ENCODE measurements around the gene SLC25A10. TPM values are rescaled to one million over a fixed set of nuclear protein-coding genes. Genes with fewer than 3 reads are reported as not detected.

SLC25A10 gene
- total and polyA plus RNA-seq, 2 of the 8 experiments (the other 6 are each of a cell fraction or from before 2014, with no cell fraction given), result 22.2 to 43.0 TPM

- no peak overlapping the region for H3K56ac ChIP-seq (replicated peaks; ENCODE audit: insufficient read length, low read depth, low read length)
- H3K18ac ChIP-seq (ENCODE audit: extremely low read depth, low read length), result no peak overlapping the region
- H2AFZ ChIP-seq (ENCODE audit: low read length), result no peak overlapping the region
- peaks cover 3 to 8% (median 5%) of the 10 kb centered on the region in 4 experiments; a peak in 5 of 7 replicates for H3K4me1 ChIP-seq (replicated peaks in 1 of 4; ENCODE audit: control insufficient read depth in 3 of 4, insufficient read depth in 4 of 4, low read length in 3 of 4)
- H2BK15ac ChIP-seq (ENCODE audit: low read length), result no peak overlapping the region
- H2BK5ac ChIP-seq (ENCODE audit: low read depth, low read length), result no peak overlapping the region
- H2BK12ac ChIP-seq (ENCODE audit: low read depth, low read length), result no peak overlapping the region
- no peak overlapping the region for H4K5ac ChIP-seq (ENCODE audit: insufficient read length, low read depth, low read length)
- H2BK20ac ChIP-seq (ENCODE audit: low read length), result no peak overlapping the region
- POLR2A ChIA-PET (ENCODE audit: partially characterized antibody), result interaction anchor here (1.1 to 28.4 kb wide), 3 partner anchors 7 to 21 kb away, joined by 3 to 436 read pairs (median 100); partner anchors contain the start of genes MRPL12 and SLC25A10
- peaks cover 2 to 45% (median 19%) of the 10 kb centered on the region in 4 experiments; a peak in 6 of 8 replicates for H3K36me3 ChIP-seq (ENCODE audit: control insufficient read depth in 2 of 4, insufficient read depth in 4 of 4, low read length in 3 of 4)
- H3K23ac ChIP-seq (ENCODE audit: insufficient read length), result no peak overlapping the region
- no peaks in the 10 kb centered on the region for H3K27me3 ChIP-seq (replicated peaks in 1 of 4; ENCODE audit: control insufficient read depth in 3 of 4, extremely low read depth in 1 of 4, insufficient read depth in 3 of 4, low read length in 3 of 4)
- H3K79me2 ChIP-seq (ENCODE audit: control insufficient read depth in 1 of 2, insufficient read depth in 2 of 2, low read length in 2 of 2), result peaks cover 0 to 25% of the 10 kb centered on the region in 2 experiments; a peak in 2 of 4 replicates
- no peak overlapping the region for H2AK5ac ChIP-seq (ENCODE audit: low read depth, low read length)
- 95% methylated on average over 31 of the region's 41 CpGs; no CpG with 5 or more reads in 1 of the 2 experiments for WGBS, 2 experiments (ENCODE audit: extremely low coverage in 1 of 2, insufficient coverage in 1 of 2, insufficient read length in 1 of 2, insufficient replicate concordance in 2 of 2, low coverage in 1 of 2, low lambda C conversion rate in 2 of 2, missing lambda C conversion rate in 1 of 2)
- FAIRE-seq (no peak), DNase-seq (ENCODE audit: low read depth in 1 of 2, low spot score in 2 of 2) (no peak)
- H3K9me3 ChIP-seq (ENCODE audit: insufficient read depth in 2 of 2, low read depth in 1 of 2, low read length in 1 of 2), result no peaks in the 10 kb centered on the region
- H4K20me1 ChIP-seq (replicated peaks in 1 of 2; ENCODE audit: control insufficient read depth in 1 of 2, insufficient read depth in 2 of 2, low read length in 2 of 2), result peaks cover 0 to 30% of the 10 kb centered on the region in 2 experiments
- no peak overlapping the region for H3K9ac ChIP-seq (replicated peaks in 1 of 4; ENCODE audit: extremely low read depth in 1 of 4, low read depth in 3 of 4, low read length in 3 of 4)
- H3K4me3 ChIP-seq (ENCODE audit: extremely low read depth in 1 of 4, insufficient read depth in 2 of 4, low read depth in 3 of 4, low read length in 4 of 4), result no peak overlapping the region
- CTCF ChIA-PET (ENCODE audit: partially characterized antibody), result interaction anchor here (0.6 to 0.9 kb wide), 2 partner anchors 20 to 139 kb away, joined by 3 read pairs; no protein-coding TSS in a partner anchor
- H3K4ac ChIP-seq (replicated peaks; ENCODE audit: insufficient read length, low read depth, low read length), result no peak overlapping the region
- no peak overlapping the region for H4K91ac ChIP-seq (replicated peaks; ENCODE audit: insufficient read length, low read length)
- H3K4me2 ChIP-seq (ENCODE audit: insufficient read depth in 1 of 2, low read depth in 2 of 2, low read length in 2 of 2), result no peak overlapping the region
- no peak overlapping the region for H3K14ac ChIP-seq (ENCODE audit: insufficient read length)
- H3K27ac ChIP-seq (ENCODE audit: low read depth, low read length), result no peak overlapping the region
- peaks cover 9% of the 10 kb centered on the region for H3K79me1 ChIP-seq (ENCODE audit: low read depth, low read length)
- H2BK120ac ChIP-seq (replicated peaks; ENCODE audit: low read depth, low read length), result no peak overlapping the region
- H4K8ac ChIP-seq (ENCODE audit: extremely low read depth, insufficient read depth, low read length), result no peak overlapping the region
- H3K23me2 ChIP-seq (ENCODE audit: low read depth, low read length), result peaks cover 9% of the 10 kb centered on the region
- TF ChIP-seq TAF1 (IDR thresholded peaks at IDR 0.05; ENCODE audit: low read depth, low read length), result no peak
- TF ChIP-seq PHF8 (conservative IDR thresholded peaks at IDR 0.05; ENCODE audit: low read depth, low read length), result no peak
- TF ChIP-seq SIX5 (IDR thresholded peaks at IDR 0.05; ENCODE audit: low read depth, low read length), result no peak
- TF ChIP-seq JUND (IDR thresholded peaks at IDR 0.05; ENCODE audit: low read length), result no peak
- TF ChIP-seq EGR1 (IDR thresholded peaks at IDR 0.05; ENCODE audit: borderline replicate concordance, low read depth, low read length), result no peak
- no peak for TF ChIP-seq SRF (IDR thresholded peaks at IDR 0.05; ENCODE audit: low read depth, low read length)
- TF ChIP-seq, protein P1, sequence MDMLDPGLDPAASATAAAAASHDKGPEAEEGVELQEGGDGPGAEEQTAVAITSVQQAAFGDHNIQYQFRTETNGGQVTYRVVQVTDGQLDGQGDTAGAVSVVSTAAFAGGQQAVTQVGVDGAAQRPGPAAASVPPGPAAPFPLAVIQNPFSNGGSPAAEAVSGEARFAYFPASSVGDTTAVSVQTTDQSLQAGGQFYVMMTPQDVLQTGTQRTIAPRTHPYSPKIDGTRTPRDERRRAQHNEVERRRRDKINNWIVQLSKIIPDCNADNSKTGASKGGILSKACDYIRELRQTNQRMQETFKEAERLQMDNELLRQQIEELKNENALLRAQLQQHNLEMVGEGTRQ (IDR thresholded peaks at IDR 0.05; ENCODE audit: low read length), result no peak
- TF ChIP-seq, protein P2, sequence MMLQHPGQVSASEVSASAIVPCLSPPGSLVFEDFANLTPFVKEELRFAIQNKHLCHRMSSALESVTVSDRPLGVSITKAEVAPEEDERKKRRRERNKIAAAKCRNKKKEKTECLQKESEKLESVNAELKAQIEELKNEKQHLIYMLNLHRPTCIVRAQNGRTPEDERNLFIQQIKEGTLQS (IDR thresholded peaks at IDR 0.05; ENCODE audit: insufficient read depth, low read depth, low read length), result no peak
- no peak for TF ChIP-seq POLR2AphosphoS5 (IDR thresholded peaks at IDR 0.05; ENCODE audit: low read depth, low read length)
- TF ChIP-seq GABPA (IDR thresholded peaks at IDR 0.05; ENCODE audit: borderline replicate concordance, insufficient read depth, low read length), result no peak
- no peak for TF ChIP-seq SAP30 (IDR thresholded peaks at IDR 0.05; ENCODE audit: insufficient read depth, insufficient replicate concordance, low read length)
Observed at GRCh38 chr17:81687770-81688541, 24.1 kb upstream of the SLC25A10 start.

Data from H1 (cell line).